ENCODE measurements around the gene ITPR3.

ITPR3 gene

DNA sequence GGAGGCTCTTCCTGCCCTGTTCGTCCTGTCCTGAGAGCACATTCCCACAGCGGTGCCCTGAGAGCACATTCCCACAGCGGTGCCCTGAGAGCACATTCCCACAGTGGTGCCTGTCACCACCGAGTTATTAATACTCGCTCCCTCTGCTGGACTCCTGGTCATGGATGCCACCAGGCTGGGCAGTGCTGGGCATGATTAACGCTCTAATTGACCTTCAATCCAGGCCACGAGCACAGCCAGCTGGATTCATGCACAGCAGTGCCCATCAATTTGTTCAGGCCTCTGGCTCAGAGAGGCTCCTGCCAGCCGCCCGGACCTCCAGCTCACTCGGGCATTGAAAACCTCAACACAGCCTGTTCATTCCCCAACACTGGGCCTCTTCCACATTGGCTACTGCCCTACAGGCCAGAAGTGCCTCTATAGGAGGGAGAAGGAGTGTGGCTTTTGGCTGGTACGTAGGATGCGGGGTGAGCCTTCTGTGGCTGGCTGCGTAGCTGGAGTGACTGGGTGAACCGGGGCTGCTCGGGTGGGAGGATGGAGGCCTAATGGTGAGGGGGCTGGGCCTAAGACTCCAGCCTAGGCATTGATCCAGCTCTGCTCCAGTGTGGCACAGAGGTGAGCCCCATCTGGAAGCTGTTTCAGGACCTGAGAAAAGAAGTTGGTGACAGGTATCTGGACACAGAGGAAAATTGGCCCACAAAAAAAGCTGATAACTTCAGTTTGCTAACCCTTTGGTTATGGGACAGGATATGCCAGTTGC, 116.3 kb downstream of the ITPR3 start:
- DNase-seq (ENCODE audit: low read depth): no peak

DNA sequence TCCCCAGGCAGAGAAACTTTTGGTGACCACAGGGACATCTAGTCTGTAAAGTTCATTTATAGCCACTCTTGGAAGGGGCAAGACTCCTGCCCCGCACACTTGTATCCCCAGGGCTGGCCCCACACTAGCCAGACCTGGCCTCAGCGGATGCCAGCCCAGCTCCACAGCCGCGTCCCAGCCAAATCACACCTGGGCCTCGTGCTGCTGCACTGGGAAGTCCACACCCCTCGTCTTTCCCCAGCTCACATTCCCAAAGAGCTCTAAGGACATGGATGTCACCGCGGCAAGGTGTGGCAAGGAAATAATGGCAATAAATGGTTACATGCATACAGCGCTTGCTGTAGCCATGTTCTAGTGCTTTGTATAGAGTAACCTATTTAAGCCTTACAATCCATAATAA, 117.0 kb downstream of the ITPR3 start:
- no peak for DNase-seq (ENCODE audit: low read depth)

DNA sequence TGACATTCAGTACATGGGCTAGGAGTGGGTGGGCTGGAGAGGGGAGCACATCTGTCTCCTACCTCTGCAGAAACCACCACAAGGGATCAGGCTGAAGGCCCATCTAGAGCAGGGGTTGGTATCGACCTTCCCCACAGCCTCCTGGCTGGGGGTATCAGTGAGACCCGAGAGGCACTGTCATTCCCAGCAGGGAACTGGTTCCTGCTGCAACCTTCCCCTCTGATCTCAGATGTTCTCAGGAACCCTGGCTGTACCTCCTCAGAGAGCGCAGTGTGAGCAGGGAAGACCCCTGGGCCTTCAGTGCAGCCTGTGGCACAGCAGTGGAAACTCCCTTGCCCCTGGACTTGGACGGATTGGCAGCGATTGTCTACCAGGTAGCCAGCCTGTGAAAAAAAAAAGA, 117.8 kb downstream of the ITPR3 start:
- no peak for DNase-seq (ENCODE audit: low read depth)

GRCh38 chr6:33739571-33739970, 118.4 kb downstream of the ITPR3 start:
- DNase-seq (ENCODE audit: low read depth): no peak

DNA sequence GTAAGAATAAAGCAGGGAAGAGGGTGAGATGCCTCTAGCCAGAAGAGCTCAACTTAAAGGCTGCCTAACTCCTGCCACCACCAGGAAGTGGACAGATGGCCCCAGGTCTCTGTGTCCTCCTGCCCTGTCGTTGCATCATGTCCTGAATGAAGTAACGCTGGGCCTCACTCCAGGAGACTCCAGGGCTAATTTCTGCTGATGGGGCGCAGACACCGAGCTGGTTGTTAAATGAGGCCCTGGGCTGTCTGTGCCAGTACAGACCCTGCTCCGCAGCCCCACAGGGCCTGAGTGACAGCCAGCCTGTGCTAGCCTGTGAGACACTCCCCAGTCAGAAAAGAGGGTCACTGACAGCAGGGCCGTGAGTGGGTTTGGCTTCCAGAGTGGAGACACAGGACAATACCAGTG, 119.1 kb downstream of the ITPR3 start:
- no peak for DNase-seq (ENCODE audit: low read depth)

- DNase-seq (ENCODE audit: low read depth): no peak
Measured at GRCh38 chr6:33740794-33741193, 119.7 kb downstream of the ITPR3 start.

DNA sequence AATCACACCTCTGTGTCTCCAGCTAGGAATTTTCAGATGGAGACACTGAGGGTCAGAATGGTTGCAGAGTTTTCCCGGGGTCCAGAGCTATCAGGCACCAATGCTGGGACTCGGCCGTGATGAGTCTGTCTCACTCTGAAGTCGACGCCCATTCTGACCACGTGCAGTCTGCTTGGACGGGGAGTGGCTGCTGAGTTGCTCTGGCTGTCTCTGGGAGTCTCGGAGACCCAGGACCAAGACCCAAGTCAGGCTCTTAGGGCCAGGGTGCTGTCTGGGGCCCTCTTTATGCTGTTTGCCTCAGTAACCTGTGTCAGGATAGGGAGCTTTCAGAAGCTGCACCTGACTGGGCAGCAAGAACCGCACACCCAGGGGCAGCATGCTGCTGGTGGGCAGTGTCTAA, 121.0 kb downstream of the ITPR3 start:
- no peak for DNase-seq (ENCODE audit: low read depth)

- no peak for DNase-seq (ENCODE audit: low read depth)
Measured at GRCh38 chr6:33742837-33743236, 121.7 kb downstream of the ITPR3 start.

DNA sequence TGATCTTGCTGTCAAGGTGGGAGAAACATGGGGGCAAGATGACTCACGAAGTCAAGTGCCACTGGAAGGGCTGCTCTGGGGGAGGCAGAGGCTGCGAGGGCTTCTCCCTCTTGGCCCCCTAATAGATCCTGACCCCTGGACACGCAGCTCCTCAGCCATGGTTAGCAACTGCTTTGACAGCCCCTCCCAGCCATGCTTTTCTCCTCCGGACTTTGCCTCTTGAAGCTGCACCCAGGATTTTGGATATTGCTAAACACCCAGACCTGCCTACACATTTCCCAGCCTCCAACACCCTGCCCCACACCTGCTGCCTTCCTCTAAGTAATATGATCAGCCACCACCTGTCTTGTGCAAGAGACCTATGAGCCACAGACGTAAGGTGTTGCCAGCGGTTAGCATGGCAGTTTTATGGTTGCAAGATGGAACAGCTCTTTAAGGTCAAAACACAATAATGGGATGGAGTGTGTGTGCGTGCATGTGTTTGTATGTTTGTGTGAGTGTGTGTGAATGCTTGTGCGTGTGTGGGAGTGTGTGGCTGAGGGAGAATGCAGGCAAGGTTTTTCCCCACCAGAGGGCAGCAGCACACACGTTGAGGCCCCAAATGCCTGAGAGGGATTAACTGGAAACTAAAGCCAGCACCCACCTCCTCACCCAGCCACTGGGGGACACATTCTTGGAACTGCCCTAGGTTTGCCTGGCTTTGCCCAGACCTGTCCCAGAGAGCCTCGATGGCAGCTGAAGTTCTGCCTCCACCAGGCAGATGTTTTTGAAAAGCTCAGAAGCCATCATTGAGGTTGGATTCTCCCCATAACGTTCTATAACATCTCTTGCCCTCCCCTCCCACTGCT, 123.1 kb downstream of the ITPR3 start:
- DNase-seq (ENCODE audit: low read depth): peak; percentile 74

DNA sequence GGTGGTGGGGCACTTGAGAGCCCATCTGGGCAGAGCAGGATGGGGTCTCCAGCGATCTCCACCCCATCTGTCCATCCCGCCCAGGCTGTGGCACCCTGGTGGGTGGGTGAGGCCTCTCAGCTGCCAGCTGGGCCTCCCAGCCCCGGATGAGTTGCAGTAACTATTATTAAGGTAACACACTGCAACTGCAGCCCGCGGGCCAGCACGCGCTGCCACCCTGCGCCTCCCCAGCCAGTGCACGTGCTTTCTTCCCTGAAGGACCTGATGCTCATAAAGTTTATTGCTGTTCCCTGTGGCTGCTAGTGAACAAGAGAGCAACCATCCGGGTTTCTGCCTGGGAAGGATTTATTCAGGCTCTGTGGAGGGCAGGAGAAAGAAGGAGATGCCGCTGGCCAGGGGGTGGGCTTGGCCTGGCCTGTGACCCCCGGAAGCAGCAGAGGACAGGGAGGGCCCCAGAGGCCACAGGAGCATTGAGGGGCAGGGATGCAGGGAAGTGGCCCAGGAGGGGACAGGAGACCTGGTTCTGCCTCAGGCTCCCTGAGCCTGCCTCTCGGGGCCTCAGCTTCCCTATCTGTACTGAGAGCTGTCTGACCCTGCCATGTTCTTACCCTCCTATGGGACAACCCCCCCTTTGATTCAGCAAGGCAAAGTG, 123.9 kb downstream of the ITPR3 start:
- DNase-seq (ENCODE audit: low read depth): peak; percentile 15

DNA sequence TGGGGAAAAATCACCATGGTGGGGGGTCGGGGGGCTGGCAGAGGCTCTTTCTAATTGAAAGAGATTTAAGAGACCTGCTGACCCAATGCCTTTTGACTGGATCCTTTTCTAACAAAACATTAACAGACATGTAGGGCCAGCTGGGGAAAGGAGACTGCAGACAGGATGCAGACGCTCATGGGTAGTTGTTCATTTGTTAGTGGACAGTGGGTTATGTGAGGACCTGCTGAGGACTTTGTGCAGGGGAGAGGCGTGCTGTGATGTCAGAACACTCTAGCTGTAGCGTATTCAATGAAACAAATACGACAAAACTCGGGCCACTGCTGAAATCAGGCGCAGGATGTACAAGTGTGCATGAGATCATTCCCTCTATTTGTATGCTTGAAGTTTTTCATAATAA, 124.4 kb downstream of the ITPR3 start:
- peak; percentile 48 for DNase-seq (ENCODE audit: low read depth)
